Measurements from ENCODE around the gene FOXP1.

The FOXP1 gene

DNA sequence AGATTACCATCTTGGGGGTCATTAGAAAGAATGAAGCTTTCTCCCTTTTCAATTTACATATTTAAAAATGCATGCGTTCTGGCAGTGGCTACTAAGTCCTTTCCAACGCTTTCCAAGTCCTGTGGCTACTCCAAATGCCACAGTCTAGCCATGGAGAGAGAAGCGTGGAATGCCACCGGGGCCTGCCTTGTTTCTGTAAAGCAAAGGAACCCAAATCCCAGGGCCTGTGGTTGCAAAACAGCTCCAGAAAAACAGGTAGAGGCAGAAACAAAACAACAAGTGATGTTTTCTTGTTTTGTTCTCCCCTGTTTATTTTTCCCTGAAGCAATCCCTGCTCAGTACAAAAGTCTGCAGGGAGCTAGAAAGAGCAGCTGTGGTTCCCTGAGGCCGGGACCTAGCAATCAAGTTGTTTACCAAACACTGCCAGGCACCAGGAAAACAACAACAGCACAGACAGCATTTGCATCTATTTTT lies 85.5 kb downstream of the FOXP1 start:
- H3K27me3 Mint-ChIP-seq: no peaks in the 10 kb centered on the region
- H3K9me3 Mint-ChIP-seq: no peaks in the 10 kb centered on the region
- ATAC-seq (replicated peaks): no peak
- peaks cover 14% of the 10 kb centered on the region for H3K36me3 Mint-ChIP-seq (ENCODE audit: insufficient read depth)
- peak overlapping the region; percentile 87 to 88 for H3K27ac Mint-ChIP-seq
- H3K4me1 Mint-ChIP-seq (ENCODE audit: low read depth in 2 of 2): peaks cover 37 to 44% of the 10 kb centered on the region in 2 donors
- H3K4me3 Mint-ChIP-seq: no peak overlapping the region
- DNase-seq: no peak

- Mint-ChIP-seq H3K4me1 (ENCODE audit: low read depth in 2 of 2) (peaks cover 43 to 46% of the 10 kb centered on the region in 2 donors), H3K27ac (peak overlapping the region; percentile 87 to 88), H3K9me3 (peaks cover 0 to under 1% of the 10 kb centered on the region in 2 donors), H3K27me3 (no peaks in the 10 kb centered on the region), H3K36me3 (ENCODE audit: insufficient read depth) (peaks cover 20% of the 10 kb centered on the region), H3K4me3 (peak overlapping the region in 1 of 2 donors; percentile 78)
- DNase-seq (no peak), ATAC-seq (replicated peaks) (no peak)
Measured at GRCh38 chr3:71497367-71497897, 86.1 kb downstream of the FOXP1 start.

GRCh38 chr3:71495708-71496472 lies 87.6 kb downstream of the FOXP1 start:
- no peaks in the 10 kb centered on the region for H3K27me3 Mint-ChIP-seq
- peaks cover 0 to 1% of the 10 kb centered on the region in 2 donors for H3K9me3 Mint-ChIP-seq
- H3K36me3 Mint-ChIP-seq (ENCODE audit: insufficient read depth): peaks cover 21% of the 10 kb centered on the region
- H3K4me1 Mint-ChIP-seq (ENCODE audit: low read depth in 2 of 2): peaks cover 44 to 58% of the 10 kb centered on the region in 2 donors
- ATAC-seq (replicated peaks): peak; percentile 15
- DNase-seq: no peak
- H3K4me3 Mint-ChIP-seq: peak overlapping the region; percentile 63 to 78
- peak overlapping the region; percentile 87 to 88 for H3K27ac Mint-ChIP-seq

GRCh38 chr3:71494212-71494611 lies 89.3 kb downstream of the FOXP1 start:
- peaks cover 17% of the 10 kb centered on the region for H3K36me3 Mint-ChIP-seq (ENCODE audit: insufficient read depth)
- peaks cover 0 to 1% of the 10 kb centered on the region in 2 donors for H3K9me3 Mint-ChIP-seq
- ATAC-seq (replicated peaks) (no peak), DNase-seq (no peak)
- H3K27ac Mint-ChIP-seq: peak overlapping the region; percentile 87 to 88
- no peaks in the 10 kb centered on the region for H3K27me3 Mint-ChIP-seq
- peak overlapping the region; percentile 58 to 78 for H3K4me3 Mint-ChIP-seq
- H3K4me1 Mint-ChIP-seq (ENCODE audit: low read depth in 2 of 2): peaks cover 46 to 62% of the 10 kb centered on the region in 2 donors

DNA sequence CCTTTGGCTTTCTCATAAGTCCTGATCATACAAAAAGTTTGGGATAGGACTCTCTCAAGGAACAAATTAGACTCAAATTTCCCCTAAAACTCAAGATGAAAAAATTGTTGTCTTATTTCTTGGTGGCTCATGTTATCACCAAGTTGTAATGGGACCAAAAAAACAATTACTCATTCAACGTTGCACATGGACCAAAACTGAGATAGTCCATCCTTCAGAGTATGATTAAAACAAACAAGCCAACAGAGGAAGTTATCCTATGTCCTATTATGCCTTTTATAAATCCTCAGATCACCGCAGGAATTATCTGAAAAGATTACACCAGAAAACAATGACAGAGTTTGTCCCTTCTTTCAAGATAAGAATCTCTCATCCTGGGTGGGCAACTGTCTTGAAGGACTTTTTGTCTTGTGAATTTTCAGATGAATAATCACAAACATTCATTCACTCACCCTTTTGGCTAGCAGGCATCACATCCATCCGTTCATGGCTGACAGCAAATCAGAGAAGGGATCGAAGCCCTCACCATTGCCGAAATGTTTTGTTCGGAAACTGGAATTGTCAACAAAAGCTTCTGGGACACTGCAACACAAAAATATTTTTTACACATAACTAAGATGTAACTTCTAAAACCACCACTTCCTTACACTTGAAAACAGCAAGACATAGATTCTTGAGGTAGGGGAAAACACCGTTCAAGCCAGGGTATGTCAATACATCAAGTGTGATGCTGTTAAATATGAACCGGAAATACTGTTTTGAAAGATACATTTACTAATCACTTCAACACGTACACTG lies 90.4 kb downstream of the FOXP1 start:
- Mint-ChIP-seq H3K9me3 (peaks cover 0 to 1% of the 10 kb centered on the region in 2 donors), H3K4me1 (ENCODE audit: low read depth in 2 of 2) (peaks cover 44 to 71% of the 10 kb centered on the region in 2 donors), H3K27ac (peak overlapping the region; percentile 73 to 88), H3K27me3 (no peaks in the 10 kb centered on the region), H3K4me3 (peak overlapping the region; percentile 63 to 91), H3K36me3 (ENCODE audit: insufficient read depth) (peaks cover 17% of the 10 kb centered on the region)
- ATAC-seq (replicated peaks) (peak; percentile 91), DNase-seq (peak; percentile 20 to 43 (median 34))

- H3K4me1 Mint-ChIP-seq (ENCODE audit: low read depth in 2 of 2): peaks cover 43 to 72% of the 10 kb centered on the region in 2 donors
- ATAC-seq (replicated peaks) (peak; percentile 27), DNase-seq (no peak)
- peak overlapping the region; percentile 73 to 88 for H3K27ac Mint-ChIP-seq
- no peaks in the 10 kb centered on the region for H3K27me3 Mint-ChIP-seq
- peak overlapping the region; percentile 63 to 91 for H3K4me3 Mint-ChIP-seq
- peaks cover 0 to 1% of the 10 kb centered on the region in 2 donors for H3K9me3 Mint-ChIP-seq
- peaks cover 17% of the 10 kb centered on the region for H3K36me3 Mint-ChIP-seq (ENCODE audit: insufficient read depth)
Measured at GRCh38 chr3:71492566-71492965, 91.0 kb downstream of the FOXP1 start.

GRCh38 chr3:71491154-71491752 lies 92.3 kb downstream of the FOXP1 start:
- ATAC-seq (replicated peaks) (no peak), DNase-seq (no peak)
- peaks cover 0 to 1% of the 10 kb centered on the region in 2 donors for H3K9me3 Mint-ChIP-seq
- peaks cover 12% of the 10 kb centered on the region for H3K36me3 Mint-ChIP-seq (ENCODE audit: insufficient read depth)
- H3K4me3 Mint-ChIP-seq: peak overlapping the region; percentile 63 to 91
- H3K27ac Mint-ChIP-seq: peak overlapping the region; percentile 73 to 88
- no peaks in the 10 kb centered on the region for H3K27me3 Mint-ChIP-seq
- peaks cover 45 to 72% of the 10 kb centered on the region in 2 donors for H3K4me1 Mint-ChIP-seq (ENCODE audit: low read depth in 2 of 2)

DNA sequence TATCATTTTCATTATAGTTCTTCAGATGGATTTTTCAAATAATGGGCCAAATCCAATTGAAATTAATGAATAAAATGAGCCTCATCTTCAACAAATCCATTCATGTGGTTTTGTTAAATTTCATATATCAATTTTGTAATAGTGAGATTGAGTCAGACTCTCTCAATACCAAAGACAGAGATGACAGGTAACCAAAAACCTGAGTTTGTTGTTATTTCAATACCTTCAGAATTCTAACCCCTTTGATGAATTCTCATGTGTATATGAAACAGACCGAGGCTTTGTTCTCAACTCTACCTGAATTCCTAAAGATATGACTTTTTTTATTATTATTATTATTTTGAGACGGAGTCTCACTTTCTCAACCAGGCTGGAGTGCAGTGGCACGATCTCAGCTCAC lies 92.8 kb downstream of the FOXP1 start:
- no peak overlapping the region for H3K4me3 Mint-ChIP-seq
- H3K36me3 Mint-ChIP-seq (ENCODE audit: insufficient read depth): peaks cover 12% of the 10 kb centered on the region
- no peaks in the 10 kb centered on the region for H3K27me3 Mint-ChIP-seq
- peaks cover 0 to 1% of the 10 kb centered on the region in 2 donors for H3K9me3 Mint-ChIP-seq
- H3K4me1 Mint-ChIP-seq (ENCODE audit: low read depth in 2 of 2): peaks cover 43 to 68% of the 10 kb centered on the region in 2 donors
- DNase-seq (no peak), ATAC-seq (replicated peaks) (no peak)
- no peak overlapping the region for H3K27ac Mint-ChIP-seq

DNA sequence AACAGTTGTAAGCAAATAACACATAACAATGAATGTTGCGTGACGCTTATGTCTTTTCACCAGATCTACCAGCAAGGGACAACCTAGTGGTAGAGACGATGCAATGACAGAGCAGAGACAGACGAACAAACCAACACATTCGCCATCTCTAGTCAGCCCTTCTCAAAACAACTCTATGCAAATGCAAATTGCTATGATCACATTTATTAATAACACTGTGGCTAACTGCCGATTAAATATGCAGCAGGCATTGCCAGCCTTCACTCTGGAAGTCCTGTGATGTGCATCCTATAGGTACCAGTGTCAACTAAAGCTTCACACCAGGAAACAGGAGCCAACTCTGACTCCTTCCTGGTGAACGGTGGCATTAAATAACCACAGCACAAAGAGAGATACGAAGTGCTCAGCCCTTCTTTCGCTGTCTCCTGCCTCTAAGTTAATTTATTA lies 94.2 kb downstream of the FOXP1 start:
- peaks cover 10% of the 10 kb centered on the region for H3K36me3 Mint-ChIP-seq (ENCODE audit: insufficient read depth)
- peaks cover 37 to 63% of the 10 kb centered on the region in 2 donors for H3K4me1 Mint-ChIP-seq (ENCODE audit: low read depth in 2 of 2)

GRCh38 chr3:71488882-71489281 lies 94.6 kb downstream of the FOXP1 start:
- DNase-seq: no peak
- Mint-ChIP-seq H3K36me3 (ENCODE audit: insufficient read depth) (peaks cover 10% of the 10 kb centered on the region), H3K27ac (peak overlapping the region; percentile 44 to 82), H3K4me1 (ENCODE audit: low read depth in 2 of 2) (peaks cover 34 to 60% of the 10 kb centered on the region in 2 donors), H3K27me3 (no peaks in the 10 kb centered on the region), H3K4me3 (peak overlapping the region; percentile 36 to 64), H3K9me3 (peaks cover 0 to 1% of the 10 kb centered on the region in 2 donors)
- no peak for ATAC-seq (replicated peaks)

More for the DNA sequence above, 94.2 kb downstream of the FOXP1 start:
- ATAC-seq (replicated peaks) (no peak), DNase-seq (no peak)
- H3K27me3 Mint-ChIP-seq: no peaks in the 10 kb centered on the region
- peak overlapping the region; percentile 44 to 82 for H3K27ac Mint-ChIP-seq
- H3K4me3 Mint-ChIP-seq: peak overlapping the region in 1 of 2 donors; percentile 64
- peaks cover 0 to 1% of the 10 kb centered on the region in 2 donors for H3K9me3 Mint-ChIP-seq

- Mint-ChIP-seq H3K27ac (peak overlapping the region in 1 of 2 donors; percentile 82), H3K4me3 (peak overlapping the region in 1 of 2 donors; percentile 38), H3K36me3 (ENCODE audit: insufficient read depth) (peaks cover 10% of the 10 kb centered on the region), H3K9me3 (peaks cover 0 to 1% of the 10 kb centered on the region in 2 donors), H3K27me3 (no peaks in the 10 kb centered on the region), H3K4me1 (ENCODE audit: low read depth in 2 of 2) (peaks cover 34 to 62% of the 10 kb centered on the region in 2 donors)
- ATAC-seq (replicated peaks): no peak
- no peak for DNase-seq
Measured at GRCh38 chr3:71488391-71488809, 95.1 kb downstream of the FOXP1 start.

- peaks cover 4% of the 10 kb centered on the region for H3K36me3 Mint-ChIP-seq (ENCODE audit: insufficient read depth)
- peaks cover 0 to under 1% of the 10 kb centered on the region in 2 donors for H3K9me3 Mint-ChIP-seq
- H3K4me1 Mint-ChIP-seq (ENCODE audit: low read depth in 2 of 2): peaks cover 24 to 59% of the 10 kb centered on the region in 2 donors
- peak; percentile 56 for ATAC-seq (replicated peaks)
- no peaks in the 10 kb centered on the region for H3K27me3 Mint-ChIP-seq
- H3K27ac Mint-ChIP-seq: peak overlapping the region in 1 of 2 donors; percentile 59
- H3K4me3 Mint-ChIP-seq: peak overlapping the region; percentile 44 to 66
- DNase-seq: no peak
Measured at GRCh38 chr3:71487418-71487817, 96.1 kb downstream of the FOXP1 start.
